Naive thymus-derived CD4-positive, alpha-beta T cell (primary cell): ENCODE results near the gene CSF1. TPM values are rescaled to one million over a fixed set of nuclear protein-coding genes. Genes with fewer than 3 reads are reported as not detected.
A peak's percentile ranks its signal among the peaks of the same experiment; 100 is the strongest.
"Not testable (repeated sequence)": the region's sequence is repeated elsewhere in the genome, so short reads cannot be mapped to it uniquely, and the experiment has no call there.

ENCODE experiments used
- ATAC-seq: fragments of 150-1000 bp; cut with Tn5 transposase; 2 replicates; pipeline ENCODE4 v1.10.0; 2021; ENCODE audit warnings: mild to moderate bottlenecking, moderate library complexity
- CTCF ChIA-PET: fragments of 350-600 bp; sonication (Branson Sonifier 250); formaldehyde crosslinking; loops from one replicate; lab custom pipeline; 2021; ENCODE audit warnings: antibody characterized with exemption; lab: Charles Lee
- POLR2A ChIA-PET: fragments of 350-600 bp; sonication (Branson Sonifier 250); formaldehyde crosslinking; loops from one replicate; lab custom pipeline; 2021; ENCODE audit warnings: antibody characterized with exemption, inconsistent platforms; lab: Charles Lee
- DNase-seq, 9 donors: peaks; one replicate each; pipeline versions ENCODE4 v3.0.0 to v3.0.0-alpha.2; 2020 to 2022; ENCODE audit warnings: mixed read lengths in 1 of 9
- H3K27ac ChIP-seq: one replicate; pipeline ENCODE4 v1.7.0; 2013; ENCODE audit warnings: mild to moderate bottlenecking, low read depth, low read length, moderate library complexity
- H3K27me3 ChIP-seq, 2 donors: one replicate each; pipeline ENCODE4 v1.7.0; 2013; ENCODE audit warnings: low read length in 2 of 2, mild to moderate bottlenecking in 2 of 2, moderate library complexity in 2 of 2; ENCODE audit not compliant: control insufficient read depth in 2 of 2, insufficient read depth in 2 of 2
- H3K36me3 ChIP-seq, 3 experiments: 1 replicate in 2 of 3; 2 replicates in 1 of 3; pipeline ENCODE4 v1.7.0; 2013; ENCODE audit warnings: low read length in 3 of 3, mild to moderate bottlenecking in 3 of 3, moderate library complexity in 1 of 3; ENCODE audit not compliant: insufficient read depth in 3 of 3, control insufficient read depth in 2 of 3
- H3K4me1 ChIP-seq, 2 donors: one replicate each; pipeline ENCODE4 v1.7.0; 2013; ENCODE audit warnings: low read length in 2 of 2, mild to moderate bottlenecking in 2 of 2, moderate library complexity in 1 of 2; ENCODE audit not compliant: control insufficient read depth in 2 of 2, insufficient read depth in 2 of 2
- H3K4me3 ChIP-seq: 2 replicates; pipeline ENCODE4 v1.7.0; 2013; ENCODE audit warnings: mild to moderate bottlenecking, low read length
- H3K9me3 ChIP-seq, 3 experiments: 1 replicate in 2 of 3; 2 replicates in 1 of 3; pipeline ENCODE4 v1.7.0; 2013; ENCODE audit warnings: low read length in 3 of 3; ENCODE audit not compliant: control insufficient read depth in 2 of 3
- H3K27ac Mint-ChIP-seq, 9 donors: one replicate each; pipeline ENCODE4 v1.8.0; 2020 to 2022; ENCODE audit warnings: mixed read lengths in 9 of 9, mild to moderate bottlenecking in 8 of 9, moderate library complexity in 5 of 9, inconsistent platforms in 2 of 9
- H3K27me3 Mint-ChIP-seq, 5 donors: one replicate each; pipeline ENCODE4 v1.8.0; 2021 to 2022; ENCODE audit warnings: mixed read lengths in 5 of 5, mild to moderate bottlenecking in 1 of 5
- H3K36me3 Mint-ChIP-seq, 5 donors: one replicate each; pipeline ENCODE4 v1.8.0; 2020 to 2022; ENCODE audit warnings: mixed read lengths in 5 of 5, mild to moderate bottlenecking in 3 of 5, inconsistent platforms in 1 of 5
- H3K4me1 Mint-ChIP-seq, 7 donors: one replicate each; pipeline ENCODE4 v1.8.0; 2020 to 2022; ENCODE audit warnings: mixed read lengths in 7 of 7, mild to moderate bottlenecking in 3 of 7, inconsistent platforms in 1 of 7
- H3K4me3 Mint-ChIP-seq, 10 donors: one replicate each; pipeline ENCODE4 v1.8.0; 2020 to 2022; ENCODE audit warnings: mild to moderate bottlenecking in 10 of 10, mixed read lengths in 10 of 10, moderate library complexity in 6 of 10, inconsistent platforms in 2 of 10
- H3K9me3 Mint-ChIP-seq, 11 donors: one replicate each; pipeline ENCODE4 v1.8.0; 2020 to 2022; ENCODE audit warnings: mixed read lengths in 11 of 11, mild to moderate bottlenecking in 4 of 11, inconsistent platforms in 1 of 11, moderate library complexity in 1 of 11
- intact Hi-C, 2 donors: fragments of 100-400 bp; cut with micrococcal nuclease; formaldehyde crosslinking; loops; one replicate each; pipeline ENCODE4 v1.15.1; 2023
- polyA plus RNA-seq, 2 donors: library from polyadenylated mRNA; unstranded; fragments of 300-500 nt; fragmentation: Illumina TruSeq; gene quantifications; one replicate each; pipeline ENCODE4 v1.2.3, GENCODE V29; 2021
- total RNA-seq, 6 experiments: library from RNA in 5 of 6; stranded (reverse) in 5 of 6; gene quantifications; 1 replicate in 5 of 6; 2 replicates in 1 of 6; pipeline ENCODE4 v1.2.3 and lab custom pipeline; 2021 to 2026

CSF1 gene
- total and polyA plus RNA-seq, 7 experiments from 2014 or later, result 0.94 to 125 (median 2.2) TPM

DNA sequence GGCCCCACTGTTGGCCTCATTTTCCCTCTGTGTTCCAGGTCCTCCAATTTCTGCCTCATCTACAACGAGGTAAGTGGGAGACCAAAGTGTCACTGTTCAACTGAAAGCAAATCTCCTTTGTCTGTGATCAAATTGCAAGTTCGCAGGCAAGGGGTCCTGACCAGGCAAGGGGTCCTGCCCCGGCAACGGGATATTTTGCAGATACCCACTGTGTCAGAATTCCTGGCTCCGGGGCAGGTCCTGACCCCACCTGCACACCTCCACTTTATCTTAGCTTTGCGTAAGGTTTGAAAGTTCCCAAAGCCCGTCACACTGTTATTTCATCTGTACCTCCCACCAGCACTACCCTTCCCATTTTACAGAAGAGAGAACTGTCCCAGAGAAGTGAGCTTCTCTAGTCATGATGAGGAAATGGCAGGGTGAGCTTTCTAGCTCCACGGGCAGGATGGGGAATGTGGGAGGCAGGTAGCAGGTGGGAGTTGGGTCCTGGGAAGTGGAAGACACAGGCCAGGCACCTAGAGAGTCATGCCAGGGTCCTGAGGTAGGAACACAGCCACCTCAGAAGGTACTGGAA, 32.0 kb upstream of the CSF1 start:
- H3K27me3 Mint-ChIP-seq, result peaks cover 0 to 22% (median 0%) of the 10 kb centered on the region in 5 donors
- H3K36me3 ChIP-seq, result no peaks in the 10 kb centered on the region
- H3K36me3 Mint-ChIP-seq, result peaks cover 0 to 4% (median 0%) of the 10 kb centered on the region in 5 donors
- no peak overlapping the region for H3K27ac ChIP-seq
- H3K4me3 ChIP-seq, result no peak overlapping the region
- H3K4me3 Mint-ChIP-seq, result no peak overlapping the region
- POLR2A ChIA-PET, result no interaction called here
- no peak overlapping the region for H3K27ac Mint-ChIP-seq
- H3K4me1 ChIP-seq, result no peaks in the 10 kb centered on the region
- intact Hi-C loops, result loop anchor here in 1 of 2 donors (10.0 kb wide), 1 partner anchor 84 kb away; no protein-coding TSS in a partner anchor
- H3K4me1 Mint-ChIP-seq, result peaks cover 2 to 23% (median 3%) of the 10 kb centered on the region in 7 donors
- ATAC-seq (no peak), DNase-seq (no peak)
- no peaks in the 10 kb centered on the region for H3K9me3 ChIP-seq
- H3K27me3 ChIP-seq, result no peaks in the 10 kb centered on the region
- H3K9me3 Mint-ChIP-seq, result no peaks in the 10 kb centered on the region
- CTCF ChIA-PET, result no interaction called here

DNA sequence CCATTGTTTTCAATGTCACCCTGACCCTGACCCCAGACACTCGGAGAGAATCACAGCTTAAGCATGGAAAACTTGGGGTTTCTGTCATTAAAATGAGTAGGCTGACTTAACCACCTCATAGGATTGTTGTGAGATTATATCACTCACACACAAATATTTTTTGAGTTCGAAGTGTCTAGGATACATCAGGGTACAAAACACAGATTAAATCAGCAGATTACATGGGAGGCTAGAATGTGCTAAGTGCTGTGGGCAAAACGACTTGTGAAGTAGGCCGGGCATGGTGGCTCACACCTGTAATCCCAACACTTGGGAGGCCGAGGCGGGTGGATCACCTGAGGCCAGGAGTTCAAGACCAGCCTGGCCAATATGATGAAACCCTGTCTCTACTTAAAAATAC, 31.3 kb upstream of the CSF1 start:
- ATAC-seq, H3K27ac ChIP-seq, CTCF ChIA-PET, DNase-seq, H3K9me3 Mint-ChIP-seq, H3K9me3 ChIP-seq, H3K4me1 ChIP-seq, H3K4me3 Mint-ChIP-seq, H3K27me3 ChIP-seq, H3K36me3 Mint-ChIP-seq, H3K4me3 ChIP-seq, POLR2A ChIA-PET, H3K36me3 ChIP-seq: not testable (repeated sequence)
- peaks cover 0 to 16% (median 0%) of the 10 kb centered on the region in 5 donors for H3K27me3 Mint-ChIP-seq
- intact Hi-C loops, result loop anchor here in 1 of 2 donors (10.0 kb wide), 1 partner anchor 85 kb away; no protein-coding TSS in a partner anchor
- H3K27ac Mint-ChIP-seq, result peak overlapping the region in 1 of 9 donors; percentile 48
- peaks cover 0 to 22% (median 1%) of the 10 kb centered on the region in 7 donors for H3K4me1 Mint-ChIP-seq

DNA sequence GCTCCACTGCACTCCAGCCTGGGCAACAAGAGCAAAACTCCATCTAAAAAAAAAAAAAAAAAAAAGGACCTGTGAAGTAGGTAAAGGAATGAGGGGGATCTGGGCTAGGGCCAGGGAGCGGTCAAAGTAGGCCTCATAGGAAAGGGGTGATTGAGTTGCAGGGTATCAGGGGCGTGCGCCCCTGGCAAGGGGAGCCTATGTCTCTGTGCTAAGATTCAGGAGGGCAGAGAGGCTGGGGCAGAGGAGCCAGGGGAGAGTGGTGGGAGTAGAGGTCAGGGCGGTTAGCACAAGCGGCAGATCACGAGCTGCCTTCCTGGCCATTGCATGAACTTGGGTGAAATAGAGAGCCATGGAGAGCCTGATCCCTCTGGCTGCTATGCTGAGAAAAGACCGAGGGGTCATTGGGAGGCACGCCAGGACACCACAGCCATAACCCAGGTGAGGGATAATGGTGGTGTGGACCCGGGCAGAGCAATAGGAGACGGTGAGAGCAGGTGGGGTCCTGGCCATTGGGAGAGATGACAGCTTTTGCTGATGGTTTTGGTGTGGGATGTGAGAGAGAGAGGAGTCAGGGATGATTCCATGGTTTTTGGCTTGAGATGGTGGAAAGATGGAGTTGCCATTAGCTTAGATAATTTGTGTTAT, 30.6 kb upstream of the CSF1 start:
- intact Hi-C loops, result loop anchor here in 1 of 2 donors (10.0 kb wide), 1 partner anchor 85 kb away; no protein-coding TSS in a partner anchor
- H3K36me3 ChIP-seq, result no peaks in the 10 kb centered on the region
- ATAC-seq (no peak), DNase-seq (no peak)
- POLR2A ChIA-PET, result no interaction called here
- no peaks in the 10 kb centered on the region for H3K27me3 ChIP-seq
- no peaks in the 10 kb centered on the region for H3K9me3 ChIP-seq
- Mint-ChIP-seq H3K4me3 (no peak overlapping the region), H3K9me3 (no peaks in the 10 kb centered on the region), H3K4me1 (peaks cover 0 to 22% (median 1%) of the 10 kb centered on the region in 7 donors), H3K36me3 (no peaks in the 10 kb centered on the region), H3K27me3 (peaks cover 0 to 12% (median 0%) of the 10 kb centered on the region in 5 donors), H3K27ac (peak overlapping the region in 4 of 9 donors; percentile 7 to 48 (median 42))
- no peak overlapping the region for H3K27ac ChIP-seq
- CTCF ChIA-PET, result interaction anchor here (0.6 kb wide), 1 partner anchor 18 kb away, joined by 3 read pairs; no protein-coding TSS in a partner anchor
- no peak overlapping the region for H3K4me3 ChIP-seq
- no peaks in the 10 kb centered on the region for H3K4me1 ChIP-seq

DNA sequence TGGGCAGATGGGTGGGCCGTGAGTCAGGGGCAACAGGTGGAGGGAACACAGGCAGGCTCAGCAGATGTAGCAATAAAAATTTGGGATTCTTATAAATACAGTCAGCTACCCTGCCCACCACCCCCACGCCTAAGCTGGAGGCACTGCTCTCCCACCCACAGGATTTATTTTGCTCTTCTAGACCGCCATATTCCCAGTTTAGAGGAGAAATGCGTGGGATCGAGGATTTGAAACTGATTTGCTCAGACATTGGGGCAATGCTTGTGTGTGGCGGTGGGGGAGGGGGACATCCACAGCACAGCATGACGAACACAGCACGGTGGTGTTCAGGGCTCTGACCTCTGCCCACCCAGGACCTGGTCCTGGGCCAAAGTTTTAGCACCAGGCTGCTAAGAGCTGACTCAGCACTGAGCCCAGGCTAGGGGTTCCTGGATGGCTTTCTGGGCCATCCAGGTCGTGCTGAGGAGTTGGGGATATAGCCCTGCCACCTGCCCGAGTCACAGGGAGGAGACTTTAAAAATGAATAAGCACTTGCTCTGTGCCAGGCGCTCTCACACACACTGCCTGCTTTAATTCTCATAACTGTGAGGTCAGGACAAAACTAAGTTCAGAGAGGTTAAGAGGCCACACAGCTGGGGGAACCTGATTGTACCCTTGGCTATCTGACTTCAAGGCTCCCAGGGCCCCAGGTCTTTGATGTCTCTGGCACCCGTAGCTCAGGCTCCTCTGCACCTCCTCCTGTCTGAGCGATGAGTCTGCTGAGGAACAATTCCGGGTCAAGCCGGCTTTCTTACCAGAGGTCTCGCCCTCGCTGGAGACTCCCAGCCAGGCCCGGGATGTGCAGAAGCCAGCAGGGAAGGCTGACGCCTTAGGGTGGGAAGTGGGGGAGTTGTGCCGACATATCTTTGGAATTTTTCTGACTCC, 29.4 kb upstream of the CSF1 start:
- intact Hi-C loops, result no loop called here
- no peak for ATAC-seq
- H3K9me3 ChIP-seq, result no peaks in the 10 kb centered on the region
- no peak for DNase-seq
- H3K27me3 ChIP-seq, result no peaks in the 10 kb centered on the region
- H3K4me1 ChIP-seq, result no peaks in the 10 kb centered on the region
- Mint-ChIP-seq H3K27ac (no peak overlapping the region), H3K4me1 (peaks cover 0 to 22% (median 2%) of the 10 kb centered on the region in 7 donors), H3K27me3 (peaks cover 0 to 5% (median 0%) of the 10 kb centered on the region in 5 donors), H3K9me3 (no peaks in the 10 kb centered on the region), H3K4me3 (no peak overlapping the region), H3K36me3 (no peaks in the 10 kb centered on the region)
- no peak overlapping the region for H3K27ac ChIP-seq
- no peaks in the 10 kb centered on the region for H3K36me3 ChIP-seq
- ChIA-PET CTCF (interaction anchor here (1.0 kb wide), 1 partner anchor 9 kb away, joined by 5 read pairs; no protein-coding TSS in a partner anchor), POLR2A (no interaction called here)
- H3K4me3 ChIP-seq, result no peak overlapping the region

DNA sequence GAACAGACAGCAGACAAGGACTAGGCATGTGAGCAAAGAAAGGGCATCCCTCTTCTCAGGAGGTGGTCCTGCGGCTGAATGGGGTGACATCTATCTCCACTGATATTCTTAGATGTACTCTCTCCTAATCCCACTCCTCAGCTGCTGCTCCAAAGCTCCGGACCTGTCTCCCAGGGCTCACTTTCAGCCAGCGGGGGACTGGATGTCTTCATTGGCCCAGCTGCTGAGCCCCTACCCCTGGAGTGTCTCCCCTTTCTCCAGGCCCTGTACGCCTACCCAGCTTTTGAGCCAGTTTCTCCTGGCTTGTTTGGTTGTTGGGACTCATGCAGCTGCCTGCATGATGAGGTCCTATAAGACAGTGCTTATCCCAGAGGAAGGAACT, 28.8 kb upstream of the CSF1 start:
- H3K4me1 Mint-ChIP-seq, result peaks cover 0 to 22% (median 4%) of the 10 kb centered on the region in 7 donors
- Histone ChIP-seq H3K4me3 (no peak overlapping the region), H3K27me3 (no peaks in the 10 kb centered on the region), H3K36me3 (no peaks in the 10 kb centered on the region), H3K27ac (no peak overlapping the region), H3K4me1 (no peaks in the 10 kb centered on the region), H3K9me3 (no peaks in the 10 kb centered on the region)
- no peak overlapping the region for H3K4me3 Mint-ChIP-seq
- no peak for ATAC-seq
- DNase-seq, result no peak
- ChIA-PET CTCF (interaction anchor here (1.0 kb wide), 1 partner anchor 10 kb away, joined by 5 read pairs; no protein-coding TSS in a partner anchor), POLR2A (no interaction called here)
- intact Hi-C loops, result no loop called here
- H3K9me3 Mint-ChIP-seq, result no peaks in the 10 kb centered on the region
- no peaks in the 10 kb centered on the region for H3K36me3 Mint-ChIP-seq
- no peak overlapping the region for H3K27ac Mint-ChIP-seq
- peaks cover 0 to 3% (median 0%) of the 10 kb centered on the region in 5 donors for H3K27me3 Mint-ChIP-seq

DNA sequence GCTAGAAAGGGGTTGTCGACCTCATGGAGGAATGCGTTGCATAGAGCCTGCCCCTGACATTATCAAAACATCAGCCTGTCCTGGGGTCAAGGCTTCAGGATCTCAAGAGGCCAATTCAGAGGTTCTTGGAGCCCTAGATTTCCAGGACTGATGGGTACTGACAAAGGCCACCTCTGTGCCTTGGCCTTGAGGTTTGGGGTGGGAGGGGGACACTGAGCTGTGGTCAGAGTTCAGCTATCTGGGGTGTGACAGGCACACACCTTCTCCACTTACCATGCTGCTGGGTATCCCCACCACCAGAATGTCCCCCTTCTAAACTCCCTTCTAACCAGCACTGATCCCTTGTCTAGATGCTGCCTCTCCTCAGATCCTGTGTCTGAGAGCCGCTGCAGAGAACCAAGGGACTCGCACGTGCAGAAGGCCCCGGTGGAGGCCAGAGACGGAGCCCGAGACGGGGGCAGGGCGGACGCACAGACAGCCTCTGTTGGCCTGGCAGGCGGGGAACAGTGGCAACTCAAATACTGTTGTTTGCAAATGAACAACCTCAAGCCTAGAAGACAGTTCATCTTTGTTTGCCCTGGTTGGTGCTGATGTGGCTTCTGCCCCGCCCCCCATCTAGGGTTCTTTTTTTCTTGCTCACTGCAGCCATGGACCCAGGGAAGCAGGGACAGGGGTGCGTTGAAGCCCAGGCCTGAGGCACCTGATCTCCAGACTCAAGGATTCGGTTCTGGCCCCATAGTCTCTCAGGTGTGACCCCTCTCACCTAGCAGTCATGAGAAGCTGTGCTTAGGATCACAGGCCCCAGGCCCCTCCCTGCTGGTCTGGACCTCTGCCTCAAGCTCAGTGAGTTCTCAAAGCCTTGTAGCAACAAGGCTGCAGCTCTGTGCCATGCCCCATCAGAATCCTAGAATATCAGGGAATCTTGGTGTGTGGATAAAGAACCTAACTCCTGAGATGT, 28.1 kb upstream of the CSF1 start:
- no peaks in the 10 kb centered on the region for H3K4me1 ChIP-seq
- no peak overlapping the region for H3K27ac ChIP-seq
- Mint-ChIP-seq H3K4me1 (peaks cover 0 to 22% (median 4%) of the 10 kb centered on the region in 7 donors), H3K4me3 (no peak overlapping the region), H3K27ac (no peak overlapping the region), H3K27me3 (peaks cover 0 to 3% (median 0%) of the 10 kb centered on the region in 5 donors), H3K36me3 (no peaks in the 10 kb centered on the region), H3K9me3 (no peaks in the 10 kb centered on the region)
- no peaks in the 10 kb centered on the region for H3K9me3 ChIP-seq
- intact Hi-C loops, result no loop called here
- H3K27me3 ChIP-seq, result no peaks in the 10 kb centered on the region
- H3K4me3 ChIP-seq, result no peak overlapping the region
- DNase-seq (no peak), ATAC-seq (no peak)
- ChIA-PET POLR2A (no interaction called here), CTCF (no interaction called here)
- no peaks in the 10 kb centered on the region for H3K36me3 ChIP-seq
